B cell (primary cell): ENCODE data around the gene TECRL.

Experiments used
- CTCF ChIP-seq: fragments of 200-600 bp; IDR thresholded peaks from one replicate; pipeline ENCODE4 v1.8.0; 2022; ENCODE audit warnings: antibody characterized with exemption, mild to moderate bottlenecking
- EZH2 ChIP-seq: IDR thresholded peaks from 2 replicates; pipeline ENCODE4 v1.6.1; 2012; ENCODE audit warnings: borderline replicate concordance, low read depth, mild to moderate bottlenecking, moderate library complexity, low read length; ENCODE audit not compliant: insufficient read depth, poor library complexity, severe bottlenecking

GRCh38 chr4:64394469-64394868 is 14.8 kb downstream of the TECRL start:
- TF ChIP-seq CTCF (no peak), EZH2 (no peak)
